HEK293T (cell line): Measurements from ENCODE around the gene EIF4G3.

Experiments used
- CTCF ChIA-PET: fragments of 350-600 bp; formaldehyde crosslinking; extraction: SDS; loops from one replicate; lab custom pipeline; 2021; ENCODE audit warnings: antibody characterized with exemption, inconsistent platforms; lab: Yijun Ruan, JAX
- POLR2A ChIA-PET: fragments of 350-600 bp; formaldehyde crosslinking; extraction: SDS; loops from one replicate; lab custom pipeline; 2020; ENCODE audit warnings: antibody characterized with exemption, inconsistent platforms; lab: Yijun Ruan, JAX
- DNase-seq: peaks from one replicate; pipeline ENCODE4 v3.0.0; 2012; ENCODE audit warnings: mixed read lengths; ENCODE audit errors: extremely low spot score
- ARNT ChIP-seq: fragments of 450-650 bp; IDR thresholded peaks from 2 replicates; pipeline ENCODE4 v1.6.1; 2017; ENCODE audit warnings: mild to moderate bottlenecking
- BHLHE40 ChIP-seq: fragments of 450-650 bp; IDR thresholded peaks from 2 replicates; pipeline ENCODE4 v1.6.1; 2016; ENCODE audit warnings: mild to moderate bottlenecking, moderate library complexity, borderline replicate concordance
- CTBP1 ChIP-seq: fragments of 450-650 bp; IDR thresholded peaks from 2 replicates; pipeline ENCODE4 v1.6.1; 2016; ENCODE audit warnings: borderline replicate concordance
- ELF4 ChIP-seq: fragments of 450-650 bp; IDR thresholded peaks from 2 replicates; pipeline ENCODE4 v1.6.1; 2017; ENCODE audit warnings: antibody characterized with exemption
- FOXA1 ChIP-seq: fragments of 450-650 bp; IDR thresholded peaks from 2 replicates; pipeline ENCODE4 v1.6.1; 2016; ENCODE audit warnings: mild to moderate bottlenecking
- FOXK2 ChIP-seq: fragments of 450-650 bp; IDR thresholded peaks from 2 replicates; pipeline ENCODE4 v1.6.1; 2016; ENCODE audit warnings: mild to moderate bottlenecking
- FOXM1 ChIP-seq: fragments of 450-650 bp; IDR thresholded peaks from 2 replicates; pipeline ENCODE4 v1.6.1; 2017; ENCODE audit warnings: mild to moderate bottlenecking, borderline replicate concordance
- HDGF ChIP-seq: fragments of 450-650 bp; IDR thresholded peaks from 2 replicates; pipeline ENCODE4 v1.6.1; 2017; ENCODE audit warnings: antibody characterized with exemption, borderline replicate concordance
- L3MBTL2 ChIP-seq: fragments of 450-650 bp; conservative IDR thresholded peaks from 2 replicates; pipeline ENCODE4 v1.6.1; 2016; ENCODE audit warnings: mild to moderate bottlenecking
- LEF1 ChIP-seq: fragments of 450-650 bp; IDR thresholded peaks from 2 replicates; pipeline ENCODE4 v1.6.1; 2017; ENCODE audit warnings: mild to moderate bottlenecking, borderline replicate concordance
- NFRKB ChIP-seq: fragments of 450-650 bp; IDR thresholded peaks from 2 replicates; pipeline ENCODE4 v1.6.1; 2016; ENCODE audit warnings: mild to moderate bottlenecking, moderate library complexity
- SP1 ChIP-seq: fragments of 450-650 bp; IDR thresholded peaks from 2 replicates; pipeline ENCODE4 v1.6.1; 2017
- SUZ12 ChIP-seq: fragments of 450-650 bp; IDR thresholded peaks from 2 replicates; pipeline ENCODE4 v1.6.1; 2016; ENCODE audit warnings: mild to moderate bottlenecking
- TARDBP ChIP-seq: fragments of 450-650 bp; IDR thresholded peaks from 2 replicates; pipeline ENCODE4 v1.6.1; 2016
- ZNF384 ChIP-seq: fragments of 450-650 bp; IDR thresholded peaks from 2 replicates; pipeline ENCODE4 v1.6.1; 2016
- TF ChIP-seq, protein P1 (sequence below): fragments of 450-650 bp; IDR thresholded peaks from 2 replicates; pipeline ENCODE4 v1.6.1; 2016

Gene EIF4G3

DNA sequence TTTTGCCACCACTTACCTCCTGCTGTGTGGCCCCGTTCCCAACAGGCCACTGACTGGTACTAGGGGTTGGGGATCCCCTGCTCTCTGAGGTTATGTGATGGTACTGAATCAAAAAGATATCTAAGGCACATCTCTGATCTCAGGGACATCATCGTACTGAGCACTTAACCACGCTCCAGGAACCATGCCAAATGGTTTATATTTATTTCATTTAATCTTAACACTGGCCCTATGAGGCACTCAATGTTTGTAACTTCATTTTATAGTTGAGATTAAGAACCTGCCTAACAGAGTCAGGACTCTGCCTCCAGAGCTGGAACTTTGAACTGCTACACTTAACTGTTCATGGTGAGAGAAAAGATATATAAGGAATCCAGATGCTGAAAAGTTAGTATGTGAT, 291.6 kb downstream of the EIF4G3 start:
- DNase-seq, result no peak
- CTCF ChIA-PET, result no interaction called here
- TF ChIP-seq TARDBP, result no peak
- TF ChIP-seq CTBP1, result no peak
- TF ChIP-seq HDGF, result no peak
- TF ChIP-seq ELF4, result no peak
- no peak for TF ChIP-seq FOXA1
- TF ChIP-seq, protein P1, sequence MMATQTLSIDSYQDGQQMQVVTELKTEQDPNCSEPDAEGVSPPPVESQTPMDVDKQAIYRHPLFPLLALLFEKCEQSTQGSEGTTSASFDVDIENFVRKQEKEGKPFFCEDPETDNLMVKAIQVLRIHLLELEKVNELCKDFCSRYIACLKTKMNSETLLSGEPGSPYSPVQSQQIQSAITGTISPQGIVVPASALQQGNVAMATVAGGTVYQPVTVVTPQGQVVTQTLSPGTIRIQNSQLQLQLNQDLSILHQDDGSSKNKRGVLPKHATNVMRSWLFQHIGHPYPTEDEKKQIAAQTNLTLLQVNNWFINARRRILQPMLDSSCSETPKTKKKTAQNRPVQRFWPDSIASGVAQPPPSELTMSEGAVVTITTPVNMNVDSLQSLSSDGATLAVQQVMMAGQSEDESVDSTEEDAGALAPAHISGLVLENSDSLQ, result no peak
- TF ChIP-seq FOXM1, result no peak
- TF ChIP-seq SP1, result no peak
- no peak for TF ChIP-seq ZNF384
- TF ChIP-seq LEF1, result no peak
- no peak for TF ChIP-seq FOXK2
- no peak for TF ChIP-seq SUZ12
- no peak for TF ChIP-seq L3MBTL2
- no peak for TF ChIP-seq ARNT
- TF ChIP-seq NFRKB, result no peak
- no peak for TF ChIP-seq BHLHE40
- POLR2A ChIA-PET, result no interaction called here

DNA sequence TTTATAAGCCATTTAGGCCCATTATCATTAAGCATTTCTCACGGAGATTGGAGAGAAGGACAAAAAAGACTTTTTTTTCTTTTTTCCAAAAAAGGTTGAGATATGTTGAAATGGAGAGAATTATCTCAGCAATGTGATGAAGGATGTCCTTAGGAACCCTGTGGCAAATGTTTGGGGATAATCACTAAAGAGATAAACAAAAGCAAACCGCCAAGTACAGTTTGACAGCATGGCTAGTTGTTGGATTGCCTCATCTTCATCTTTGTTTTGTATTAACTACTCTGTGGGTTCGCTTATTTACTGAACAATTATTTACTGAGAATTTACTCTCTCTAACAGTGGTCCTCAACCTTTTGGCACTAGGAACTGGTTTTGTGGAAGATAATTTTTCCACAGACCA, 292.2 kb downstream of the EIF4G3 start:
- CTCF ChIA-PET, result no interaction called here
- TF ChIP-seq ARNT, result no peak
- no peak for TF ChIP-seq SP1
- no peak for TF ChIP-seq ZNF384
- TF ChIP-seq FOXA1, result no peak
- no peak for TF ChIP-seq SUZ12
- TF ChIP-seq TARDBP, result no peak
- no peak for TF ChIP-seq NFRKB
- TF ChIP-seq CTBP1, result no peak
- no peak for TF ChIP-seq HDGF
- TF ChIP-seq, protein P1, result no peak
- TF ChIP-seq L3MBTL2, result no peak
- no peak for TF ChIP-seq ELF4
- TF ChIP-seq BHLHE40, result no peak
- no peak for TF ChIP-seq FOXK2
- no peak for TF ChIP-seq FOXM1
- no peak for TF ChIP-seq LEF1
- no peak for DNase-seq
- POLR2A ChIA-PET, result no interaction called here

DNA sequence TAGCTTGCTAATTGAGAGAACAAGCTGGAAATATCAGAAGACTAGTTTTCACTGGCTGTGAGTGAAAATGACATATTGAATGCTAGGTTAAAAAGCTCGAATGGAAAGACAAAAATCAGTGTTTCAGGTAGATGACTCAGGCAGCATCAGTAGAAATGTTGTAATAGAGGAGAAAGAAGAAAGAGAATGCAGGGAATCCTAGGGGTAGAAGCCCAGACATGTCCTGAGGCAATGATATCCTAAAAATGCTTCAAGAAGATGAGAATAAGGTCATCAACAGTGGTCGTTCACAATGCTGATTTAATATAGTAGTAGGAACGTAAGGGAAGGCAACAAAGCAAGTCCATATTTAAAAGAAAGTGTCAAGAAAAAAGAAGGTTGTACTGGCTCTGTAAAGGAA, 292.9 kb downstream of the EIF4G3 start:
- CTCF ChIA-PET, result interaction anchor here (0.6 kb wide), 2 partner anchors 157 to 712 kb away, joined by 3 to 4 read pairs; no protein-coding TSS in a partner anchor
- TF ChIP-seq SUZ12 (no peak), FOXM1 (no peak), LEF1 (no peak), FOXA1 (no peak), SP1 (no peak), L3MBTL2 (no peak), TARDBP (no peak), BHLHE40 (no peak), FOXK2 (no peak), NFRKB (no peak)
- TF ChIP-seq, protein P1, result no peak
- POLR2A ChIA-PET, result no interaction called here
- DNase-seq, result no peak

DNA sequence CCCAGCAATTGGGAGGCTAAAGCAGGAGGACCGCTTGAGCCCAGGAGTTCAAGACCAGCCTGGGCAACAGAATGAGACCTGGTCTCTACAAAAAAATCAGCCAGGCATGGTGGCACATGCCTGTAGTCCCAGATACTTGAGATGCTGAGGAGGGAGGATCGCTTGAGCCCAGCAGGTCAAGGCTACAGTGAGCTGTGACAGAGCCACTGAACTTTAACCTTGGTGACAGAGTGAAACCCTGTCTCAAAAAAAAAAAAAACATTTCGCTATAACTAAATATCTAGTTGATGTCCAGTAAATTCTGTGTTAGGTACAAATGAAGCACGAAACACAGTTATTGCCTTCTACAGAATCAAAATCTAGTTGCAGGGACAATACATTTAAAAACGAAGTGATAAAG, 293.9 kb downstream of the EIF4G3 start:
- no peak for TF ChIP-seq ELF4
- TF ChIP-seq, protein P1, result no peak
- no peak for TF ChIP-seq BHLHE40
- TF ChIP-seq CTBP1, result no peak
- TF ChIP-seq FOXA1, result no peak
- no peak for TF ChIP-seq TARDBP
- no peak for TF ChIP-seq ZNF384
- TF ChIP-seq NFRKB, result no peak
- POLR2A ChIA-PET, result no interaction called here
- DNase-seq, result no peak
- CTCF ChIA-PET, result no interaction called here

DNA sequence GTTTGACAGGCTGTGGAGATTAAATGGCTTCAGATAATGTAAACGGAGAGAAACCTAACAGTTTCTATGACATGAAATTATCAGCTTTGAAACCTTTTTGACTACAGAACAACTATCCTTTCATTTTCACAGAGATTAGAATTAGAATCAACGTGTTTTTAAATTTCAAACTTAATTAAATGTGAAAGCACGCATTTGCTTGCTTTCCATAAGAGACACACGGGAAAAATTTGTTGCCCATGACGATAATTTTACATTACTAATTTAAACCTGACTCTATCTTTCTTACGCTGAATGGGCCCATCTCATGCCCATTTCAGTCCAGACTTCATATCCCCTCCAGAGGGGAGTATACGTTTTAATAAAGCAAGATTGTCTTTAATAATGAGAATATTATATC, 297.9 kb downstream of the EIF4G3 start:
- TF ChIP-seq ARNT (no peak), LEF1 (no peak), FOXA1 (no peak), TARDBP (no peak), SP1 (no peak), SUZ12 (no peak), HDGF (no peak), FOXM1 (no peak), BHLHE40 (no peak), NFRKB (no peak), CTBP1 (no peak), L3MBTL2 (no peak), ZNF384 (no peak), ELF4 (no peak), FOXK2 (no peak)
- TF ChIP-seq, protein P1, result no peak
- ChIA-PET CTCF (no interaction called here), POLR2A (no interaction called here)
- DNase-seq, result no peak
